ENCODE data around the gene MIPEP.

DNA sequence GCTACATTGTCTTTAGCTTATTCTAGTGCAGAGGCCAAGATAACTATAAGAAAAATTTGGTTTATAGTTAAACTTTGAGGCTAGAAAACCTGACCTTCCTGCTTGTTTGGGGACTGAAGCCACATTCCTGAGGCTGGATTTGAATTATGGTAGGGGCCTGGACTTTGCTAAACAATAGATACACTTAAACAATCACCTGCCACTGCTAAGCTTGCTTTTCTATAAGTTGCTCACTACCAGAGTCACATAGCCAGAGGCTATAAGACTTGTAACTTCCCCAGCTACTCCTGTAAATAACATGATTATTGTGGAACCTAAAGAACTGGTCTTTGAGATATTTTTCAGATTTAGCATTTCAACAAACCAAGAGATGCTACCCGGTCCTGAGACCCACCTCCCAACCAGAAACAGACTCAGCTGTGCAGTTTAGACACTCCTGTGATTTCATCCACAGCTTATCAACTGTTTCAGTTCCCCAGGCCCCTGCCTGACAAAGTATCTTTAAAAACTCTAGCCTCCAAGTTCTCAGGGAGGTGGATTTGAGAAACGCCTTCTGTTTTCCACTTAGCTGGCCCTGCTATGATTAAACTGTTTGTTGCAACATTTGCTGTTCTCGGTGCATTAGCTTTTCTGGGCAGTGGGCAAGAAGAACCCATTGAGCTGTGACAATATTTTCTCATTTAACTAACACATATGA lies 77.7 kb downstream of the MIPEP start:
- no peak for TF ChIP-seq CTCF (IDR thresholded peaks at IDR 0.05; ENCODE audit: poor library complexity)
- TF ChIP-seq EZH2 (IDR thresholded peaks at IDR 0.05; ENCODE audit: borderline replicate concordance): no peak

Measured in hepatocyte (in vitro differentiated cells).